HG02678 (cell line): Measurements from ENCODE around the gene TMEM269.

Experiments used
- ATAC-seq: cut with Tn5 transposase; IDR thresholded peaks from one replicate; pipeline ENCODE4 v1.9.1; 2021; ENCODE audit warnings: mild to moderate bottlenecking, moderate library complexity; ENCODE audit not compliant: unreplicated experiment

TMEM269 gene

DNA sequence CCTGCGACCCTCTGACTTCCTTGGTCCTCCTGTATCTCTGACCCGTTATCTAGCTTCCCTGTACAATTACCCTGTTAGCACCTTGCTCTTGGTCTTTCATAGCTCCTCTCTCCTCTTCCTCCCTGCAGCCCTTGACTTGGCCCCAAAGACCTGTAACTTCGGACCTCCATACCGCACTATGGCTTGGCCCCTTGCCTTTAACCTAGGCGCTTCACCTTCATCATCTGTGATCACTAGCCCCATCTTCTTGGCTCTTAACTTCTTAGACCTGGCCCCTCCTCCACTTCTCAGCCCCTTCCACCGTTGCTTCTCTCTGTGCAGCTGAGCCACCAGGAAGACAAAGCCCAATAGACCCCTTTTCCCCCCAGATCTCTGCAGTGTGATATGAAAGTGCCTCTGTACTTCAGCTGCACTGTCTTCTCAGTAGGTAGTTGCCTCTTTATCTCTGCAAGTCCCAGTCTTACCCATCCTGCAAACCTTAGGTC lies 62.4 kb downstream of the TMEM269 start:
- ATAC-seq: no peak

DNA sequence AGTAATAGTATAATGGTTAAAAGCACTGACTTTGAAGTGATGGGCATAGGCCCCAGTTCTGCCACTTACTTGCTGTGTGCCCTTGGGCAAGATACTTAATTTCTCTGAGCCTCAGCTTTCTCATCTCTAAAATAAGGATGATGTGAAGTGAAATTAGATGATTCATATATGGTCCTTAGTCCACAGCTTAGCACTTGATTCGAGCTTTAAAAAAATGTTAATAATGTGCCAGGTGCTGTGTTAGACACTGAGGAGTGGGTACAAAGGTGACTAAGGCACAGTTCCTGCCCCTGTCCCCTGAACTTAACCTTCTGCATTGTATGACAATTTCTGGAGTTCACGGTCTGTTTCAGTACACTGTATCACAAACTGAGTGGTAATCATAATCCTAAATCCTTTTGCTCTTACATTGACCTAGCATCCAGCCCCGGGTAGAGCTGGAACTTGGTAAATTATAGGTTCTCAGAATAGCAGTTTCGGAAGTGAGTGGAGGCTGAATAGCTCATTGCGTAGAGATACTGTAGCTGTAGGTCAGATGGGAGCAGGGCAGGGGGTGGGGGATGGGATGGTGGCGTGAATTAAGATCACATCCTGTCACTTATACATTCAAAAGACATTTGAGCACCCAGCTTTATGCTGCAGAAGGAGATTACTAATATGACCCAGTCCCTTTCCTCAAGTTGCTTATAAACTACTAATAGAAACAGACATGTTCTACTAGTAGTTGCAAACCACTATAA lies 63.1 kb downstream of the TMEM269 start:
- no peak for ATAC-seq

DNA sequence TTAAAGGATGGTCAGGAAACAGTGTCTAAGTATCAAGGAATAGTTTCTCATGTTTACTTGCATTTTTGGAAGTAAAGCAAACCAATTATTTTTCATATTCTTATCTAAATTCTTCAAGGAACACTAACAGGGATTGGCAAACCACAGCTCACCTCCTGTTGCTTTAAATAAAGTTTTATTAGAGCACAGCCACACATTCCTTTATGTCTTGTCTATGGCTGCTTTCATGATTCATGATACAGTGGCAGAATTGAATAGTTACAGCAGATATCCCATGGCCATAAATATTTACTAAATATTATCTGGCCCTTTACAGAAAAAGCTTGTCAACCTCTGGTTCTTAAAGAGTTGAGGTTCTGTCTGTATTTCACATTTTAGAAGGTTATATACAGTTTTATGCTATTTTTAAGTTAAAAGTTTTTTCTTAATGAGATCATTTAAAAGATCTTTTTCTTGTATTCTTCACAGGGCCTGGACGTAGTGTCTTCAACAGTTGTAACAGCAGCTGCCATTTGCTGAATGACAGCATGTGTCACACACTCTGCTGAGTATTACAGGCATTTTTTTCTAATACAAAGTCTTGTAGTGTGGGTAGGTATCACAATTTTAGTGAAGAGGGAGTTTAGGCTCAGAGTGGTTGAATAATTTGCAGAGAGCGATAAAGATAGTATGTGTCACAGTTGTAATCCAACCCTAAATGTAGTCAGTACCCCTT lies 64.2 kb downstream of the TMEM269 start:
- ATAC-seq: no peak

- ATAC-seq: no peak
Observed at GRCh38 chr1:42849944-42850343, 65.2 kb downstream of the TMEM269 start.
